NCI-H2171 (cell line): ENCODE results near the gene VRTN.
"Not testable (repeated sequence)": the region's sequence is repeated elsewhere in the genome, so short reads cannot be mapped to it uniquely, and the experiment has no call there.

Source experiments
- DNase-seq: peaks from one replicate; lab custom pipeline; 2025; lab: John Stamatoyannopoulos, UW

Gene VRTN

GRCh38 chr14:74348735-74349463 lies 628 bp downstream of the VRTN start:
- DNase-seq: no peak

- DNase-seq: no peak
Measured at GRCh38 chr14:74349757-74350156, 1.5 kb downstream of the VRTN start.

GRCh38 chr14:74350211-74350927 lies 2.1 kb downstream of the VRTN start:
- DNase-seq: no peak

GRCh38 chr14:74350928-74351323 lies 2.7 kb downstream of the VRTN start:
- DNase-seq: no peak

- DNase-seq: no peak
Measured at GRCh38 chr14:74356892-74357575, 8.8 kb downstream of the VRTN start.

GRCh38 chr14:74357585-74357984 lies 9.3 kb downstream of the VRTN start:
- DNase-seq: no peak

- DNase-seq: no peak
Measured at GRCh38 chr14:74358176-74358829, 10.0 kb downstream of the VRTN start.

- DNase-seq: no peak
Measured at GRCh38 chr14:74360163-74360562, 11.9 kb downstream of the VRTN start.

- DNase-seq: peak; percentile 71
Measured at GRCh38 chr14:74362361-74362915, 14.2 kb downstream of the VRTN start.

GRCh38 chr14:74364271-74364880 lies 16.1 kb downstream of the VRTN start:
- DNase-seq: no peak

- no peak for DNase-seq
Measured at GRCh38 chr14:74368026-74368425, 19.8 kb downstream of the VRTN start.

GRCh38 chr14:74368441-74368840 lies 20.2 kb downstream of the VRTN start:
- no peak for DNase-seq

GRCh38 chr14:74377976-74378690 lies 29.9 kb downstream of the VRTN start:
- no peak for DNase-seq

GRCh38 chr14:74380172-74380571 lies 31.9 kb downstream of the VRTN start:
- no peak for DNase-seq

- no peak for DNase-seq
Measured at GRCh38 chr14:74380845-74381244, 32.6 kb downstream of the VRTN start.

GRCh38 chr14:74381571-74381970 lies 33.3 kb downstream of the VRTN start:
- not testable (repeated sequence) for DNase-seq

- no peak for DNase-seq
Measured at GRCh38 chr14:74382231-74382630, 34.0 kb downstream of the VRTN start.

GRCh38 chr14:74389980-74390379 lies 41.7 kb downstream of the VRTN start:
- DNase-seq: peak; percentile 85

GRCh38 chr14:74390505-74390904 lies 42.2 kb downstream of the VRTN start:
- DNase-seq: not testable (repeated sequence)

GRCh38 chr14:74391479-74391878 lies 43.2 kb downstream of the VRTN start:
- DNase-seq: no peak
